Parathyroid adenoma (tissue), 2 donors: ENCODE measurements around the gene DISP2.

Experiments used
- H2AFZ ChIP-seq: fragments of 300-600 bp; sonication (generic); one replicate; pipeline ENCODE4 v1.7.0; 2017; ENCODE audit warnings: antibody characterized with exemption, mild to moderate bottlenecking
- H3K27ac ChIP-seq: fragments of 300-600 bp; sonication (generic); one replicate; pipeline ENCODE4 v1.7.0; 2017
- H3K27me3 ChIP-seq: fragments of 300-600 bp; sonication (generic); one replicate; pipeline ENCODE4 v1.7.0; 2017; ENCODE audit warnings: low read length; ENCODE audit not compliant: control insufficient read depth, insufficient read depth
- H3K36me3 ChIP-seq: fragments of 300-600 bp; sonication (generic); one replicate; pipeline ENCODE4 v1.7.0; 2017; ENCODE audit warnings: low read length; ENCODE audit not compliant: control insufficient read depth, insufficient read depth
- H3K4me1 ChIP-seq: fragments of 300-600 bp; sonication (generic); one replicate; pipeline ENCODE4 v1.7.0; 2017; ENCODE audit warnings: control low read depth
- H3K4me2 ChIP-seq: fragments of 300-600 bp; sonication (generic); one replicate; pipeline ENCODE4 v1.7.0; 2017; ENCODE audit warnings: low read length
- H3K4me3 ChIP-seq: fragments of 300-600 bp; sonication (generic); one replicate; pipeline ENCODE4 v1.7.0; 2017; ENCODE audit warnings: low read depth, low read length
- H3K79me2 ChIP-seq: fragments of 300-600 bp; sonication (generic); one replicate; pipeline ENCODE4 v1.7.0; 2017; ENCODE audit warnings: control low read depth
- H3K9ac ChIP-seq: fragments of 300-600 bp; sonication (generic); one replicate; pipeline ENCODE4 v1.7.0; 2017; ENCODE audit warnings: mild to moderate bottlenecking
- H3K9me3 ChIP-seq: fragments of 300-600 bp; sonication (generic); one replicate; pipeline ENCODE4 v1.7.0; 2017; ENCODE audit warnings: low read length; ENCODE audit not compliant: control insufficient read depth
- CTCF ChIP-seq: fragments of 300-600 bp; sonication (generic); IDR thresholded peaks from one replicate; pipeline ENCODE4 v1.7.0; 2017; ENCODE audit warnings: antibody characterized with exemption, mild to moderate bottlenecking
- donor health status: primary hyperparathyroidism.

Gene DISP2

GRCh38 chr15:40327457-40327856 is 30.6 kb upstream of the DISP2 start:
- Histone ChIP-seq H3K36me3 (no peaks in the 10 kb centered on the region), H3K9me3 (no peaks in the 10 kb centered on the region), H3K4me2 (no peak overlapping the region), H3K27me3 (no peaks in the 10 kb centered on the region), H2AFZ (no peak overlapping the region), H3K4me1 (peaks cover 3% of the 10 kb centered on the region), H3K4me3 (no peak overlapping the region), H3K27ac (no peak overlapping the region), H3K9ac (no peak overlapping the region), H3K79me2 (no peaks in the 10 kb centered on the region)
- TF ChIP-seq CTCF: no peak

DNA sequence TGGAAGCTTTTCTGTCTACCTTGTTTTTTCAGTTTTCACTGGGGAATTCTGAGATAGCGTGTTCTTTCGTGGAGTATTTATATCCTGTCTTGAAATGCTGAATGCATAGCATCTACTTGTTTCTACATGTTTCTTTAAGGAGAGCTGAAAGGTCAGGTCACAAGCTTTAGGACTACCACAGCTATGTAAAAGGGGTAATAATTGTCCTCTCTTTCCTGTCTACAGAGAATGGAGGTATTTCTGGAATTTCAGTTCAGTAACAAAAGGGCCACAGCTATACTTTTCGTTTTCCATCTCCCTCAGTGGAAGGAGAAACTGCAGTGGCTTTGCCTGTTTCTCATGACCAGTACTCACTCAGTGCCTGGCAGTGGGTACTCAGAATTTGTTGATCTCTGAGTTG is 29.8 kb upstream of the DISP2 start:
- H3K4me2 ChIP-seq: no peak overlapping the region
- H3K4me1 ChIP-seq: peaks cover 3% of the 10 kb centered on the region
- no peaks in the 10 kb centered on the region for H3K79me2 ChIP-seq
- H3K36me3 ChIP-seq: no peaks in the 10 kb centered on the region
- H2AFZ ChIP-seq: no peak overlapping the region
- H3K4me3 ChIP-seq: no peak overlapping the region
- H3K27ac ChIP-seq: no peak overlapping the region
- no peak overlapping the region for H3K9ac ChIP-seq
- H3K9me3 ChIP-seq: no peaks in the 10 kb centered on the region
- TF ChIP-seq CTCF: no peak
- no peaks in the 10 kb centered on the region for H3K27me3 ChIP-seq

DNA sequence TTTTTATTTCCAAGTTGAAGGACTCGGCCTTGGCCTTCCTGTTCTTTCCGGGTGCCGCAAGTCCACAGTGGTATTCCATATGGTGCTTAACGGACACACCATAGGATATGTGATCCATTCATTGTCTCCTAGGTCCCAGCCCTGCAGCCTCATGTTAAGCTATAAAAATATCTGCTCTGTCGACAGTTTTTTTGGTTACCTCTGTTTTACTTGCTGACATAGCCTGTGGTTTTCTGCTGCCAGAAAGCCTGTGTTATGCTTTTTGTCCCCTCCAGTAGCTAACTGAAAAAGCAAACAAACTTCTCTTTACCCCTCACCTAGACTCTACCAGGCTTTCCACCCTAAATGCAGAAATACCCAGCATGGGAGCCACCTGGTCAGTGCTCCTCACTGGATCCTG is 29.3 kb upstream of the DISP2 start:
- no peaks in the 10 kb centered on the region for H3K79me2 ChIP-seq
- no peaks in the 10 kb centered on the region for H3K36me3 ChIP-seq
- no peak overlapping the region for H2AFZ ChIP-seq
- no peak overlapping the region for H3K27ac ChIP-seq
- no peak overlapping the region for H3K9ac ChIP-seq
- peaks cover 3% of the 10 kb centered on the region for H3K4me1 ChIP-seq
- no peak overlapping the region for H3K4me3 ChIP-seq
- TF ChIP-seq CTCF: no peak
- no peaks in the 10 kb centered on the region for H3K27me3 ChIP-seq
- no peak overlapping the region for H3K4me2 ChIP-seq
- no peaks in the 10 kb centered on the region for H3K9me3 ChIP-seq

DNA sequence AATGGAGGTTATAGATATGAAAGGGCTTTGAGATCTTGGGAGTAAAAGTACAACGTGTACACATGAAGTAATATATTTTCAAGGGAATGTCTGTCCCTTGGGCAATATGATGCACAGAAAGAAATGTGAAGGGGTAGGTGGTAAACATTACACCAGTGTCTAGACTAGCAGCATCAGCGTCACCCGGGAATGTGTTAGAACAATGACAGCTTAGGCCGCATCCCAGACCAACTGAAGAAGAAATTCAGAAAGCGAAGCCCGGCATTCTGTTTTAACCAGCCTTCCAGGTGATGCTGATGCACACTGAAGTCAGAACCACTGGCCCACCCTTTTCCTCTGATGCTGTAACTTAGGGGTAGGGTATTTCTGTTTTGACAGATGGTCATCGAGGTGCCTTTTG is 28.2 kb upstream of the DISP2 start:
- no peak for TF ChIP-seq CTCF
- H3K36me3 ChIP-seq: no peaks in the 10 kb centered on the region
- no peak overlapping the region for H3K27ac ChIP-seq
- H2AFZ ChIP-seq: no peak overlapping the region
- no peak overlapping the region for H3K4me3 ChIP-seq
- H3K4me1 ChIP-seq: peaks cover 3% of the 10 kb centered on the region
- no peaks in the 10 kb centered on the region for H3K27me3 ChIP-seq
- H3K9ac ChIP-seq: no peak overlapping the region
- H3K4me2 ChIP-seq: no peak overlapping the region
- no peaks in the 10 kb centered on the region for H3K79me2 ChIP-seq
- no peaks in the 10 kb centered on the region for H3K9me3 ChIP-seq

GRCh38 chr15:40330368-40330836 is 27.6 kb upstream of the DISP2 start:
- H3K27me3 ChIP-seq: no peaks in the 10 kb centered on the region
- H3K9me3 ChIP-seq: no peaks in the 10 kb centered on the region
- no peak for TF ChIP-seq CTCF
- H3K4me1 ChIP-seq: peaks cover 3% of the 10 kb centered on the region
- H3K79me2 ChIP-seq: no peaks in the 10 kb centered on the region
- H3K4me3 ChIP-seq: no peak overlapping the region
- no peak overlapping the region for H3K9ac ChIP-seq
- H3K4me2 ChIP-seq: no peak overlapping the region
- H3K27ac ChIP-seq: no peak overlapping the region
- H3K36me3 ChIP-seq: no peaks in the 10 kb centered on the region
- H2AFZ ChIP-seq: no peak overlapping the region
